ENCODE measurements around the gene SOCS2. TPM values are rescaled to one million over a fixed set of nuclear protein-coding genes. Genes with fewer than 3 reads are reported as not detected.
A peak's percentile ranks its signal among the peaks of the same experiment; 100 is the strongest.

SOCS2 gene
- total RNA-seq, result 100 to 1,000 TPM in 1 of 4 donors, 10 to 100 TPM in 3; 33.4 to 113 (median 35.1) TPM

DNA sequence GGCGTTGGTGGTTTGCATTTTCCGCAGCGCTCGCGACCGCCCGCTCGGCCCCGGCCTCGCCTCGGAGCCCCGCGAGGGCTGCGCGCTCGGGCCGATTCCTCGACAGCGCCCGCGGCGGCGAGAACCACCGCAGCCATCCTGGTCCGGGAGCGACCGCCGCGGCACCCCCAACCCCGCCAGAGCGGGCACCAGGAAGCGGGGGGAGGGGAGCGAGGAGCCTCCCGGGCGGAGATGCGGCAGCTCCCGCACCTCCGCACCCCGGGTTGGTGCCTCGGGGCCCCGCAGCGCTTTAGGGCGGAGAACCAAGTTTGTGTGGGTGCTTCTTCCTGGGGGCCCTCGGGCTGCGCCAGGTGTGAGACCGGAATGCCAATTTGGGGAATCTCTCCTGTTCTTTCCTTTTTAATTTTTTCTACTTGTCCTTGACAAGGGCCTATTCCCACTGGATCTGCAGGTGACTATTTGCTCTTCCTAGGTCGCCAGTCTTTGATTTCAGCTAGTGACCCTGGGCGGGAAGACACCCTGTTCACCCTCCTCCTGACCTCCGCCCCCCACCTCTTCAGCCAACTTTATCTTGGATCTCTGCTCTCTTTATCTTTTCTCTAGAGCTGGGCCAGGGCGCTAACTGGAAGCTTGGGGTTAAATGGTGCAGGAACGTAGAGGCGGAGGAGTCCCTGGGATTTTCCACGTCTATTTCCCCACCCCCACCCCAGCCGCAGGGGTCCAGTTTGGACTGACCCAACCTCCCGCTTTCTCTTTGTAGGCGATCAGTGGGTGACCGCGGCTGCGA is at the start of gene SOCS2:
TSS of gene SOCS2 (plus strand) at position 751 of the 787 bp plus-strand sequence. CDS start 223 bp downstream, outside the sequence.
- Histone ChIP-seq H3K27ac (peak within 1 kb of the TSS; percentile 81 to 93 (median 89)), H3K36me3 (peaks cover 0 to 19% (median 0%) of the 10 kb centered on the region in 3 donors), H3K9me3 (no peaks in the 10 kb centered on the region), H3K27me3 (no peaks in the 10 kb centered on the region), H3K4me3 (peak within 1 kb of the TSS; percentile 55 to 89 (median 58)), H3K4me1 (peaks cover 0 to 20% (median 7%) of the 10 kb centered on the region in 4 donors)
- TF ChIP-seq CTCF (IDR thresholded peaks at IDR 0.05) (no peak), POLR2A (IDR thresholded peaks at IDR 0.05) (no peak)
- peak; percentile 20 to 74 (median 64) for DNase-seq

GRCh38 chr12:93524386-93525133 is 47.9 kb upstream of the SOCS2 start:
- TF ChIP-seq CTCF (IDR thresholded peaks at IDR 0.05), result no peak
- TF ChIP-seq POLR2A (IDR thresholded peaks at IDR 0.05), result no peak
- Histone ChIP-seq H3K27me3 (no peaks in the 10 kb centered on the region), H3K36me3 (no peaks in the 10 kb centered on the region), H3K27ac (no peak overlapping the region), H3K9me3 (no peaks in the 10 kb centered on the region), H3K4me3 (no peak overlapping the region), H3K4me1 (no peaks in the 10 kb centered on the region)
- DNase-seq, result no peak

DNA sequence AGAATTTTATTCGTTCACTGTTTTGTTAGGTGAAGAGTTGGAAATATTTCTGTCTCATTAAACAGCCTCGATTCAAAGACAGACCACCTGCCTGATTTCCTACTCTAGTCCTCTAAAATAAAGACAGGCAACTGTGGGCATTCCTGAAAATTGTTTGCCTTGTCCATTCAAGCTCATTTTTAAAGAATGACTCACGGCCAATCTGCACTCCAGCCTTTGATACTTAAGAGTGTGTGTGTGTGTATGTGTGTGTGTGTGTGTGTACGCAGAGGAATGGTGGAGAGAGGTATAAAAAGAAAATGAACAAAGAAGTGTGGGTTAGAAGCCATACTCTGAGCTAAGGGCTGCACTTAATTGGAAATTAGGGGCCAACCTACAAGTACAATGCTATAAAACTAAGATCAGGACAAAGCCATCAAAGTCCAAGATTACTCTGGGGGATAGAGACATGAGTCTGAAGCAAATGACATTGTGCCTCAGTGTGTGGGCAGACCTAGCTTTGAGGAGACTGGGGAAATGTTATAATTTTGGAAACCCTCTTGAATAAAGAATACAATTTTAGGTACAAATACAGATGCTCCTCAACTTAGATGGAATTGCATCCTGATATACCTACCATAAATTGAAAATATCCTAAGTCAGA is 45.6 kb upstream of the SOCS2 start:
- TF ChIP-seq CTCF (IDR thresholded peaks at IDR 0.05) (no peak), POLR2A (IDR thresholded peaks at IDR 0.05) (no peak)
- H3K4me1 ChIP-seq, result no peaks in the 10 kb centered on the region
- H3K4me3 ChIP-seq, result no peak overlapping the region
- H3K9me3 ChIP-seq, result no peaks in the 10 kb centered on the region
- no peak overlapping the region for H3K27ac ChIP-seq
- no peak for DNase-seq
- H3K36me3 ChIP-seq, result no peaks in the 10 kb centered on the region
- no peaks in the 10 kb centered on the region for H3K27me3 ChIP-seq

DNA sequence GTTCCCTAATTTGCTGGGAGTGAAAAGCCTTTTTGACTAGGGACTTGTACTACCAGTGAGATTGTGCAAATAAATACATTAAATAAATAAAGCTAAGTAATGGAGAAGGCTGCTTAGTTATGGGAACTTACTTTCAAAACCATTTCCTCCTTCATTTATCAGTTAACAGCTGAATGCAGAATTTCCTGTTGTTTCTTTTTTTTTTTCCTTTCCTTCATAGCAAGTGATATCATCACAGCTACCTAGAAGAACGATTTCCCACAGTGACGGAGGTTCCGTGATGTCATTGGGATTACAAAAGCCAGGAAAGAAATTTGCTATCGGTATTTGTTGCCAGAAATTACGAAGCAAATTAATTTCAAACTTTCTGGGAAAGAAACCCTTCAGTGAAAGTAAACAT is 42.1 kb upstream of the SOCS2 start:
- no peak for DNase-seq
- H3K9me3 ChIP-seq, result no peaks in the 10 kb centered on the region
- H3K36me3 ChIP-seq, result no peaks in the 10 kb centered on the region
- TF ChIP-seq POLR2A (IDR thresholded peaks at IDR 0.05) (no peak), CTCF (IDR thresholded peaks at IDR 0.05) (no peak)
- no peaks in the 10 kb centered on the region for H3K27me3 ChIP-seq
- no peaks in the 10 kb centered on the region for H3K4me1 ChIP-seq
- H3K4me3 ChIP-seq, result no peak overlapping the region
- H3K27ac ChIP-seq, result no peak overlapping the region

DNA sequence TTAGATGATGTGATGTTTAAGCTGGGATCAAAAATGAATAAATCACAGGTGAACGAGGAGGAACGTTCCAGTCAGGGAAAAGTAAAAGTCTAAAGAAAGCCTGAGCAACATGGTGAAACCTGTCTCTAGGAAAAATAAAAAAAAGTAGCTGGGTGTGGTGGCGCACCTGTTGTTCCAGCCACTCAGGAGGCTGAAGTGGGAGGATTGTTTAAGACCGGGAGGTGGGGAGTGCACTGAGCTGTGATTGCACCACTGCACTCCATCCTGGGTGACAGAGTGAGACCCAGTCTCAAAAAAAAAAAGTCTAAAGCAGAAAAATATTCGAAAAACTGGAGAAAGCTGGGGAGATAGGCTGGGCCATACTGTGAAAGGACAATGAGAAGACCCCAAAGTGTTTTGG is 39.2 kb upstream of the SOCS2 start:
- no peak overlapping the region for H3K4me3 ChIP-seq
- TF ChIP-seq CTCF (IDR thresholded peaks at IDR 0.05), result no peak
- TF ChIP-seq POLR2A (IDR thresholded peaks at IDR 0.05), result no peak
- no peaks in the 10 kb centered on the region for H3K27me3 ChIP-seq
- no peaks in the 10 kb centered on the region for H3K4me1 ChIP-seq
- H3K27ac ChIP-seq, result no peak overlapping the region
- DNase-seq, result no peak
- H3K36me3 ChIP-seq, result no peaks in the 10 kb centered on the region
- H3K9me3 ChIP-seq, result no peaks in the 10 kb centered on the region
